22Rv1 (cell line): ENCODE data around the gene EDRF1.

Source experiments
- H3K27ac ChIP-seq: fragments of 450-650 bp; 2 replicates; pipeline ENCODE4 v1.5.1; 2017
- CTCF ChIP-seq: fragments of 450-650 bp; IDR thresholded peaks from 2 replicates; pipeline ENCODE4 v1.5.1; 2017; ENCODE audit warnings: mild to moderate bottlenecking
- ZFX ChIP-seq: fragments of 450-650 bp; IDR thresholded peaks from 2 replicates; pipeline ENCODE4 v1.6.1; 2017; ENCODE audit warnings: antibody characterized with exemption, borderline replicate concordance

Gene EDRF1

DNA sequence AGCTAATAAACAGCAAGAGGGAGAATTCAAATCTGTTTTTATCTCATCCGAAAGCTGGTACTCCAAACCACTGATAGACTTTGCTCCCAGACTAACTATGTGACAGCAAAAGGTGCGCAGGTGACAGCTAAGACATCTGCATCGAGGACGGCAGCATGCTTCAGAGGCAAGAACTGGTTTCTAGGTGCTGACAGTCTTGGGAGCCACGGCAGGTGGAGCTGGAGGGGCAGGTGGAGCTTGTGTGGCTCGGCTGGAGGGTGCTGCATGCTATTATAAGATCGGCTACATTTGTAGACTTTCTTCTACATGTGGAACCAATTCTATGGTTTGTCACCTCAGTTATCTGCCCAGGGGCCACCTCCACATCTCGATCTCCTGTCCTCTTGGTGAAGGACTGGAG, 77.9 kb downstream of the EDRF1 start:
- H3K27ac ChIP-seq: no peak overlapping the region
- TF ChIP-seq CTCF (no peak), ZFX (no peak)

GRCh38 chr10:125797994-125798662, 78.6 kb downstream of the EDRF1 start:
- H3K27ac ChIP-seq: no peak overlapping the region
- no peak for TF ChIP-seq CTCF
- no peak for TF ChIP-seq ZFX

DNA sequence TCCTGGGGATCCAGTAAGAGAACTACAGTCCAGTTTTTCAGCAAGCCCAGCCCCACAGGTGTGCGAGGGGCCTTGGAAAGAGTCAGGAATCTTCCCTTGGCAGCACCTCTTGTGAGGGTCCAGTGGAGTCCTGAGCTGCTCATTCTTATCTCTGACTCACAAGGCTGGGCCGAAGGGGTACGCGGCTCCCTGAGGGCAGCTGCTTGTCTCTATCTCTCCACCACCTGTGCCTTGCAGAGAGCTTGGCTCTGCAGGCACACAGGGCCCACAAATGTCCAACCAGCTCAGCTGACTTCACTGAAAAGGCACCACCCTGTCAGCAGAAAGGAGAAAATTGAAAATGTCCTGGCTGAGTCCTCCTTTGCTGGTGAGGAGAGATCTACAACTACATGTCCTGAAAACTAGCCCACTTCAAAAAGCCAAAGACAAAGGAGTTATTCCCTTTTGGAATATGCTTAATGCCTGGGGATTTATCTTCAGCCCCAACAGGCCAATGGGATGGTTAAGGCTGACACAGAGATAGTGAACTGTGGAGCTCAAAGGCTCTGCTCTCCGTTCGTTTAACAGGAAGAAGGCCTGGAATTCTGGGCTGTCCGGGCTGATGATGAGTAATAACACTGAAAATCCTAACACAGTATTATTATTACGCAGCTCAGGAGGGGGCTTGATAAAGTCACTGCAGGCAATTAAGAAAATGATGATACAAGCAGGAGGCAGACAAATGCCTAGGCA, 80.1 kb downstream of the EDRF1 start:
- no peak for TF ChIP-seq CTCF
- TF ChIP-seq ZFX: no peak
- H3K27ac ChIP-seq: no peak overlapping the region

DNA sequence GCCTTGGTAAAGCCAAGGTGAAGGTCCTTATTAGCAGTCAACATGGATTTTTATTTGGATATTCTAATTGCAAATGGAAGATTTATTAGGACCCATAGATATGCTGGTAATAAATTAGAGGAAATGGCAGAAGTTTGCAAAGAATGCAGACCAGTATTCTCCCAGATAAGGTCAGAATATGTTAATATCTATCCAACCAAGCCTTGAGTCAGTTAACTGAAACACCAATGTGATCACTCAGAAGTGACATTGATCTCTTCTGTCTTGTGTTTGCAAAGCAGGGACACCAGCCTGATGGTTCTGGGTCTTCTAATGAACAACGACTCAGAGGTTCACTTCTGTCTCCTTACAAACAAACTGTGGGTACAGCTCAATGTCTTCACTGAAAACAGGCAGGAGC, 82.1 kb downstream of the EDRF1 start:
- H3K27ac ChIP-seq: no peak overlapping the region
- TF ChIP-seq ZFX (no peak), CTCF (no peak)

GRCh38 chr10:125802131-125802530, 82.6 kb downstream of the EDRF1 start:
- H3K27ac ChIP-seq: no peak overlapping the region
- TF ChIP-seq CTCF (no peak), ZFX (no peak)

GRCh38 chr10:125802739-125803138, 83.2 kb downstream of the EDRF1 start:
- H3K27ac ChIP-seq: no peak overlapping the region
- TF ChIP-seq ZFX (no peak), CTCF (no peak)

GRCh38 chr10:125808047-125808446, 88.5 kb downstream of the EDRF1 start:
- TF ChIP-seq ZFX: no peak
- no peak for TF ChIP-seq CTCF
- no peak overlapping the region for H3K27ac ChIP-seq
